ENCODE results near the gene PHLPP1. TPM values are rescaled to one million over a fixed set of nuclear protein-coding genes. Genes with fewer than 3 reads are reported as not detected.
"Not testable (repeated sequence)": the region's sequence is repeated elsewhere in the genome, so short reads cannot be mapped to it uniquely, and the experiment has no call there.

The PHLPP1 gene
- 5.1 TPM for total RNA-seq
- long read RNA-seq, full-length matches to known transcripts = 1 of 3 reads
- long read RNA-seq, partial matches to known transcripts = 1 of 3 reads
- long read RNA-seq, other reads (novel, unspliced or antisense) = 1 of 3 reads

- ATAC-seq (no peak), DNase-seq (ENCODE audit: missing footprints) (no peak)
- intact Hi-C loops (cut with DNase I) = loop anchor here (1.0 to 10.0 kb wide), 6 partner anchors 67 to 709 kb away; partner anchors contain the start of gene VPS4B
Measured at GRCh38 chr18:62715436-62715758, at the start of gene PHLPP1. Gene PHLPP1 (plus strand): TSS chr18:62715541. CDS start chr18:62715684, 143 bp downstream.

DNA sequence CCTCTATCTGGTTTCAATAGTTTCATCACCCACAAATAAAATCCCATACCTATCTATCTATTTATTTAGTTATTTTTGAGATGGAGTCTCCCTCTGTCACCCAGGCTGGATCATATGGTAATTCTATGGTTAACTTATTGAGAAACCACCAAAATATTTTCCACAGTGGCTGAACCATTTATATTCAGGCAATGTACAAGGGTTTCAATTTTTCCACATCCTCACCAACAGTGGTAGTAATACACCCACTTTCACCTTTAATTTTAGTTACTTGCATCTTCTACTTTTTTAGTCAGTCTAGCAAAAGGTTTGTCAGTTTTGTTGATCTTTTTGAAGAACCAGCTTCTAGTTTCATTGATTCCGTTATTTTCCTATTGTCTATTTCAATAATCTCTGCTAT, 46.1 kb upstream of the PHLPP1 start:
- intact Hi-C loops (cut with DNase I) = no loop called here
- DNase-seq (ENCODE audit: missing footprints) (no peak), ATAC-seq (no peak)

GRCh38 chr18:62670573-62670972, 44.8 kb upstream of the PHLPP1 start:
- intact Hi-C loops (cut with DNase I) = no loop called here
- DNase-seq (ENCODE audit: missing footprints) = no peak
- ATAC-seq = no peak

DNA sequence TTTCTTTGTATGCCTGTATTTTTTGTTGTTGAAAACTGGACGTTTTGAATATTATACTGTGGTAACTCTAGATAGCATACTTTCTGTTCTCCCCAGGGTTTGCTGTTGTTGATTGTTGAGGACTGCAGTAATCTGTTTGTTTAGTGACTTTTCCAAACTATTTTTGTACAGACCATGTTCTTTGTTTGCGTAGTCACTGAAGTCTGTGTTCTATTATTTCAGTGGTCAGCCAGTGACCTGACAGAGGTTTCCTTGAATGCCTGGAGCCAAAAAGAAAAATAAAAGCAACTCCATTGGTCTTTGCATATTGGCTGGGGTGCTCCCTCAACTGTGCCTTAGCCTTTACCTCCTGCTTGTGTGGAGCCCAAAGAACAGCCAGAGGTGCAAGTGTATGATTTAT, 42.7 kb upstream of the PHLPP1 start:
- ATAC-seq (no peak), DNase-seq (ENCODE audit: missing footprints) (no peak)
- intact Hi-C loops (cut with DNase I) = no loop called here

DNA sequence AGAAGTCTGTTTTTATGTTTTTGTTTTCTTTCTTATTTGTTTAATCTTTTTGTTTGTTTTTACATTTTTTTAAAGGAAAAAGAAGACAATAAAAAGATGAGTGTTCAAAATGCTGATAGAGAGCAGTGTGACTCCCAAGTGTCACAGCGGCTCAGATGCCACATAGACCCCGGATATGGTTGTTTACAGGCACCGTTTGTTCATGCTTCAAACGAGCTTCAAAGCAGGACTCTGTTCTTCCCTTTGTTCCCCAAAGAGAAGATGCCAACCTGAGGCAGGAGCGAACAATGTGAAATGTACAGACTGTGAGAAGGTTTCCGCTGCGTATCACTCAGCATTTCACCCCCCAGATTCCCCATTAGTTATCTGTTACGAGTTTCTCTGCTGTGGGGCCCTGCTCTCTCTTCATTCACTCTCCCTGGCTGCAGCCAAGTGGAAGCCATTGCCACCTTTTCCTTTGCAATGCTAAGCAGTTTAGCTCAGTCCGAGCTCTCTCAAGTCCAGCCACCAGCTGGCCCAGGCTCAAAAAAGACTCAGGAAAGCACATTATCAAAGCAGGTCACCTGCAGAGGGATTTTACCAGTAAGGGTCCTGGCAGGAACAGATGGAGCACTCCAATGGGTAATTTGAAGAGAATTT, 36.4 kb upstream of the PHLPP1 start:
- ATAC-seq (no peak), DNase-seq (ENCODE audit: missing footprints) (no peak)
- intact Hi-C loops (cut with DNase I) = no loop called here

GRCh38 chr18:62682371-62682770, 33.0 kb upstream of the PHLPP1 start:
- intact Hi-C loops (cut with DNase I) = no loop called here
- DNase-seq (ENCODE audit: missing footprints) (no peak), ATAC-seq (no peak)

GRCh38 chr18:62683935-62684334, 31.4 kb upstream of the PHLPP1 start:
- intact Hi-C loops (cut with DNase I) = no loop called here

DNA sequence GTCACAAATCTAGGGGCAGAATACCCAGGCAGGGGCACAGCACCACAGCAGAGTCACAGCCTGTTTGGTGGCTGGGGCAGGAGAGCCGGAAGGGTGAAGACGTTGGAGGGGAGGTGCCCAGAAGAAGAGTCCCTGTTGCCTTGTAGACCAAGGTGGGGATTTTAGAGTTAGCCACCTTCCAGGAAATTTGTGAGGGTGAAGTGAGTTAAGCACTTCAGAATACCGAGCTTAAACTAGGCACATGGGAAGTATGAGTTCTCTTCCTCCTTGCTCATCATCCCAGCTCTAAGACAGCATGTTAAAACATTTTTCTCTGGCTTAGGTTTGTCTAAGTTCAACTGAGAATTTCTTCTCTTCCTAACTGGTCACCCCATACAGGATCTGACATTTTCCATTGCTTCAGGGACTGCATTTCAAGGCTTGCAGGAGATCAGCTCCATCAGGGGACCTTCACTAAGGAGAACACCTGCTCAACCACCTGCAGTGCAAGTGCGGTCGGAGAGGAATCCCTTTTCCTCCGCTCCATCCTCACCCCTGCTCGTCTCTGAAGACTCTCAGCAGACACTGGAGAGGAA, 26.5 kb upstream of the PHLPP1 start:
- DNase-seq (ENCODE audit: missing footprints) (no peak), ATAC-seq (no peak)
- intact Hi-C loops (cut with DNase I) = no loop called here

More at GRCh38 chr18:62683935-62684334, 31.4 kb upstream of the PHLPP1 start:
- DNase-seq (ENCODE audit: missing footprints) = no peak
- no peak for ATAC-seq

DNA sequence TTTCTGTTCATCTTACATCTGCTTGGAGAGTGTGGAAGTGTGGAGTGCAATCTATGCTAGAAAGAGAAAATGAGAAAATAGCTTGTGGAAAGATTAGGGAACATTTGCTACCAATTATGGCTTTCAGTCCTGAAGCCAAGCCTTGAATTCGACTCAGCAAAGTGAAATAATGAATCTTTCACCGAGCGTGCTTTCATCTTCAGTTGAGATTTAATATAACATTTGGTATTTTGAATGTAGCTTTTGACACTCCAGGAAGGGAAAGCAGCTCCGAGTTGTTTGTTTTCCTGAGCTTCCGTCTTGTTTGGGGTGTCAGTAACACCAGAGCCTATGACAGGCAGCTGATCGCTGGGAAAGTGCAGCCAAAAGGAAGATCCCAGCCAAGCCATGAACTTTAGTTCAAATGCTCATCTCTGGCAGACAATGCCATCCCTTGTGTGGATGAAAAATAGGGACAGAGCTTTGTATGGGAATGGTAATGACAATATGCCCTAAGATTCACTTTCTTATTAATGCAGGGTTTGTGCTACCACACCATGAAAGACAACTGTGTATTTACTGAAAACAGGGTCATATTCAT, 25.0 kb upstream of the PHLPP1 start:
- ATAC-seq (no peak), DNase-seq (ENCODE audit: missing footprints) (no peak)
- intact Hi-C loops (cut with DNase I) = no loop called here

DNA sequence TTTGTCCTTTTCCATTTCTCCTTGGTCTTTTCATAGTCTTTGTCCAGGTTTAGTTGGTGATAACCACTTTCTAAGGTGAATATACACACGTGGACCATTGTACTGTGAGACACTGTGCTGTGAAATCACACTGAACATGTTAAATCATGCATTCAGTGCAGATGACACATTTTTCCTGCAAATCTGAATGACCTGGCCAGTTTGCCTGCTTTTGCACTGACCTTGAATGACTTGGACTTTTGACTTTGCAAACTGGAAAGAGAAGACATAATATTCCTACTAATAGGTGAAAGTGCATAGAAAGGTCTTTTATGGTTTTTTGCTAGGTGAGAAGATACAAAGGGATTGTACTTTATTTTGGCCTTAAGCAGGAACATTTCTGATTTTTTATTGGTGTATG, 21.7 kb upstream of the PHLPP1 start:
- intact Hi-C loops (cut with DNase I) = no loop called here
- ATAC-seq (no peak), DNase-seq (ENCODE audit: missing footprints) (no peak)

DNA sequence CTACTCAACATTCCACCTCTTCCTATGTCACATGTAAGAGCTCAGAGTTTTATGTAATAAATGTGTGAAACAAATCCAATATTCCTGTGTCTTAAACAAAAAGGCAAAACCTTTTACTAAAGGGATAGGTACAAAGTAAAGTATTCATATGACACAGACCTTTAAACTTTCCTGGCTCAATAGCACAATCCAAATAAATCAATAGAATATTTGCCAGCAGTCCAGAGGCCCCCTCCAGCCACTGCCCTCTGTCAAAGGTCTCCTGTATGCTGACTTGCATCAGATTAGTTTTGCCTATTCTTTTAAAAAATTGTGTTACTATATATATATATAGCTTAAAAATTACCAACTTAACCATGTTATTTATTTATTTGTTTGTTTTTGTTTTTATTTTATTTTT, 17.7 kb upstream of the PHLPP1 start:
- intact Hi-C loops (cut with DNase I) = no loop called here
- DNase-seq (ENCODE audit: missing footprints) (no peak), ATAC-seq (no peak)

GRCh38 chr18:62702259-62702658, 13.1 kb upstream of the PHLPP1 start:
- no peak for ATAC-seq
- no peak for DNase-seq (ENCODE audit: missing footprints)
- intact Hi-C loops (cut with DNase I) = no loop called here

DNA sequence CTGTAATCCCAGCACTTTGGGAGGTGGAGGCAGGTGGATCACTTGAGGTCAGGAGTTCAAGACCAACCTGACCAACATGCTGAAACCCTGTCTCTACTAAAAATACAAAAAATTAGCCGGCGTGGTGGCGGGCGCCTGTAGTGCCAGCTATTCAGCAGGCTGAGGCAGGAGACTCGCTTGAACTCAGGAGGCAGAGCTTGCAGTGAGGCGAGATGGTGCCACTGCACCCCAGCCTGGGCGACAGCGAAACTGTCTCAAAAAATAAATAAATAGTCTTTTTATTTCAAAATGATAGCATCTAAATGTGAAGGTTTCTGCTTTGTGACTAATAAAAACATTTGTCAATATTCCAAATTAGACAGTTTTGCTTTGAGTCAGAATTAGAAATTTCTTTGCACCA, 8.5 kb upstream of the PHLPP1 start:
- ATAC-seq; DNase-seq (ENCODE audit: missing footprints); intact Hi-C loops (cut with DNase I): not testable (repeated sequence)

DNA sequence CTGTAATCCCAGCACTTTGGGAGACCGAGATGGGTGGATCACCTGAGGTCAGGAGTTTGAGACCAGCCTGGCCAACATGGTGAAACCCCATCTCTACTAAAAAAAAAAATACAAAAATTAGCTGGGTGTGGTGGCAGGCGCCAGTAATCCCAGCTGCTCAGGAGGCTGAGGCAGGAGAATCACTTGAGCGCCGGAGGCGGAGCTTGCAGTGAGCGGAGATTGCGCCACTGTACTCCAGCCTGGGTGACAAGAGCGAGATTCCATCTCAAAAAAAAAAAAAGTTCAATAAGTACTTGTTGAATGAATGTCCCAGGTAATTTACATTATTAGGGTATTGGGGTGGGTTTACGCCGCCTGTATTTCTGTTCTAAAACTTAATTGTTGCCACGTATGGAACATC, 5.4 kb upstream of the PHLPP1 start:
- intact Hi-C loops (cut with DNase I) = loop anchor here (10.0 kb wide), 1 partner anchor 715 kb away; the partner anchor contains the start of gene VPS4B
- not testable (repeated sequence) for ATAC-seq

GRCh38 chr18:62710417-62710816, 4.9 kb upstream of the PHLPP1 start:
- no peak for DNase-seq (ENCODE audit: missing footprints)
- intact Hi-C loops (cut with DNase I) = loop anchor here (10.0 kb wide), 1 partner anchor 714 kb away; the partner anchor contains the start of gene VPS4B
- ATAC-seq = no peak

More for the DNA sequence above, 5.4 kb upstream of the PHLPP1 start:
- not testable (repeated sequence) for DNase-seq (ENCODE audit: missing footprints)

DNA sequence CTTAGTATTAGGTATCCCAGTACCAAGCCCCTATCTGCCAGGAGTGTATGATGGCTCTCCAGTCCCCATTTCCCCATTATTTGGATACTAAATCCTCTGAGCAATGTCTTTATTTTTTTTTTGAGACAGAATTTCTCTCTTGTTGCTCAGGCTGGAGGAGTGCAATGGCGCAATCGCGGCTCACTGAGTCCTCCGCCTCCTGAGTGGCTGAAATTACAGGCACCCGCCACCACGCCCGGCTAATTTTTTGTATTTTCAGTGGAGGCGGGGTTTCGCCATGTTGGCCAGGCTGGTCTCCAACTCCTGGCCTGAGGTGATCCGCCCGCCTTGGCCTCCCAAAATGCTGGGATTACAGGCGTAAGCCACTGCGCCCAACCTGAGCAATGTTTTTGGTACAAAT, 3.6 kb upstream of the PHLPP1 start:
- intact Hi-C loops (cut with DNase I) = loop anchor here (10.0 kb wide), 1 partner anchor 713 kb away; the partner anchor contains the start of gene VPS4B
- DNase-seq (ENCODE audit: missing footprints) = no peak
- ATAC-seq = no peak

- intact Hi-C loops (cut with DNase I) = loop anchor here (1.0 to 10.0 kb wide), 2 partner anchors 269 to 711 kb away; partner anchors contain the start of gene VPS4B
- ATAC-seq (no peak), DNase-seq (ENCODE audit: missing footprints) (no peak)
Measured at GRCh38 chr18:62713651-62714247, 1.6 kb upstream of the PHLPP1 start.

- peak; percentile 100 for DNase-seq (ENCODE audit: missing footprints)
- intact Hi-C loops (cut with DNase I) = loop anchor here (1.0 to 10.0 kb wide), 7 partner anchors 67 to 710 kb away; partner anchors contain the start of gene VPS4B
- ATAC-seq = peak; percentile 99
Measured at GRCh38 chr18:62714671-62715435, 488 bp upstream of the PHLPP1 start.

Measured in Right ventricle myocardium inferior (tissue), 1 donor.